Osteoblast (primary cell): ENCODE results near the gene TENT5C. TPM values are rescaled to one million over a fixed set of nuclear protein-coding genes. Genes with fewer than 3 reads are reported as not detected.

Experiments used
- DNase-seq: peaks from one replicate; pipeline ENCODE4 v3.0.0; 2011; ENCODE audit warnings: low spot score, mixed read lengths; ENCODE audit not compliant: insufficient read length; ENCODE audit errors: missing footprints
- H2AFZ ChIP-seq: 2 replicates; pipeline ENCODE4 v1.6.0; 2011; ENCODE audit warnings: mild to moderate bottlenecking, low read length
- H3K27ac ChIP-seq: 2 replicates; pipeline ENCODE4 v1.5.1; 2011; ENCODE audit warnings: mild to moderate bottlenecking, low read depth, low read length, moderate library complexity
- H3K27me3 ChIP-seq: 2 replicates; pipeline ENCODE4 v1.6.0; 2012; ENCODE audit warnings: mild to moderate bottlenecking, control low read depth, inconsistent platforms, low read length, moderate library complexity; ENCODE audit not compliant: insufficient read depth
- H3K36me3 ChIP-seq: 2 replicates; pipeline ENCODE4 v1.5.1; 2011; ENCODE audit warnings: mild to moderate bottlenecking, low read length, control low read depth, moderate library complexity; ENCODE audit not compliant: insufficient read depth
- H3K4me1 ChIP-seq: 2 replicates; pipeline ENCODE4 v1.5.1; 2011; ENCODE audit warnings: mild to moderate bottlenecking, low read length, control low read depth, moderate library complexity; ENCODE audit not compliant: insufficient read depth
- H3K4me2 ChIP-seq: 2 replicates; pipeline ENCODE4 v1.6.0; 2011; ENCODE audit warnings: mild to moderate bottlenecking, low read length; ENCODE audit not compliant: insufficient read depth
- H3K4me3 ChIP-seq: fragments of 200-600 bp; sonication (generic); 3 replicates; pipeline ENCODE4 v1.5.1; 2012; ENCODE audit warnings: mild to moderate bottlenecking, low read length, inconsistent platforms; ENCODE audit not compliant: insufficient read depth
- H3K79me2 ChIP-seq: 2 replicates; pipeline ENCODE4 v1.6.0; 2012; ENCODE audit warnings: mild to moderate bottlenecking, low read length, control low read depth, inconsistent platforms; ENCODE audit not compliant: insufficient read depth
- H3K9me3 ChIP-seq: 2 replicates; pipeline ENCODE4 v1.5.1; 2011; ENCODE audit warnings: low read depth, low read length, control low read depth
- H4K20me1 ChIP-seq: 2 replicates; pipeline ENCODE4 v1.6.0; 2012; ENCODE audit warnings: mild to moderate bottlenecking, low read length, control low read depth; ENCODE audit not compliant: insufficient read depth
- CTCF ChIP-seq: IDR thresholded peaks from 2 replicates; pipeline ENCODE4 v1.5.1; 2011; ENCODE audit warnings: mild to moderate bottlenecking, low read depth, low read length, moderate library complexity; ENCODE audit errors: extremely low read depth
- total RNA-seq: library from RNA; depleted of rRNA; stranded (reverse); fragments of >200 nt; gene quantifications from 2 replicates; pipeline ENCODE4 v1.2.3, GENCODE V29; 2012

TENT5C gene
- total RNA-seq, 1 donor = 0.36 TPM

DNA sequence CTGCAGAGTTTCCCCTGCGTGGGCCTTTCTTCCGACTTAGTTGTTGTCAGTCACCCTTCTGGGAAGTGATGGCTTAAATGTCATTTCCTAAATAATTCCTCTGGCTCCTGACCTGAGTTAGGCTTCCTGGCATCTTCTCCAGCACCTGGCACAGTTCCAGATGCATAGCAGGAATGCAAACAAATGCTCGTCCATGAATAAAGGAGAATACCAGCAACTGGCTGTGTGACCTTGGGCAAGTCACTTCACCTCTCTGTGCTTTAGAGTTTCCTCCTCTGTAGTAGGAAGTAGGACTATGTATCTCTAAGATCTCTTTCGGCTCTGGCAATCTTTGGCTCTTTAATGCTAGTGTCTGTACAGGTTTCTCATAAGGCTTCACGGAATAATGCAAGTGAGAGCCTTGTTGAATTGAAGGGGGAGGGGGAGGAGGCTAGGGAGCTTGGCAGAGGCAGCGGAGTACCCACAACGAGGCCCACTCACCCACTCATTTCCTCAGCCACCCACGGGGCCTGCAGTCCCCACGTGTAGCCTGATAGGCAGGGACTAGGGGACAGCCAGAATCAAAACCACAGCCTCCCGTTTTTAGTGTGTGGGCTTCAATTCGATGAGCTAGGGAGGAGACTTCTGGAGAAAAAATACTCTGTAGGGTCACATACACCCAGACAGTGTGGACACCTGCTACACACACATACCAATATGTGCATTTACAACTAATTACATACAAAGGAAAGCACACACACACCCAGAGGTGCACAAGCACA lies 48.1 kb downstream of the TENT5C start:
- Histone ChIP-seq H3K36me3 (no peaks in the 10 kb centered on the region), H4K20me1 (no peaks in the 10 kb centered on the region), H2AFZ (no peak overlapping the region), H3K4me1 (peaks cover 9% of the 10 kb centered on the region), H3K27me3 (peaks cover 16% of the 10 kb centered on the region), H3K4me2 (no peak overlapping the region), H3K79me2 (no peaks in the 10 kb centered on the region), H3K27ac (no peak overlapping the region), H3K9me3 (no peaks in the 10 kb centered on the region), H3K4me3 (no peak overlapping the region)
- no peak for DNase-seq
- TF ChIP-seq CTCF = no peak

GRCh38 chr1:117654493-117655219 lies 48.8 kb downstream of the TENT5C start:
- Histone ChIP-seq H3K27ac (no peak overlapping the region), H3K4me1 (peaks cover 9% of the 10 kb centered on the region), H2AFZ (no peak overlapping the region), H3K4me3 (no peak overlapping the region), H3K79me2 (no peaks in the 10 kb centered on the region), H3K4me2 (no peak overlapping the region), H3K9me3 (no peaks in the 10 kb centered on the region), H3K27me3 (peaks cover 21% of the 10 kb centered on the region), H4K20me1 (no peaks in the 10 kb centered on the region), H3K36me3 (no peaks in the 10 kb centered on the region)
- DNase-seq = no peak
- TF ChIP-seq CTCF = no peak

DNA sequence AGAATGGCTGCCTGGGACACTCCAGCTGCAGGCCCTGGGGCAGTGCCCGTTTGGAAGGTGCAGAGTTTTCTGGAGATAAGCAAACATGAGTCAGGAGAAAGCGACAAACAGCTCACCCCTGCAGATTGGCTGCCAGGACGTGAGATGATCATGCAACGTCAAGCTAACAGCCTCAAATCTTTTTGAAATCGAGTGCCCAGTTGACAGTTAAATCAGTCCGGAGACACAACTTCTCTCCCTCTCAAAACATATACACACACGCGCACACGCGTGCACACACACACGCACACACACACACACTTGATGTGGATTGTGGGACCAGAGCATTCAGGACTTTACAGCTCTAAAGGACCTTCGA lies 49.4 kb downstream of the TENT5C start:
- no peak overlapping the region for H3K4me3 ChIP-seq
- TF ChIP-seq CTCF = no peak
- DNase-seq = no peak
- peaks cover 9% of the 10 kb centered on the region for H3K4me1 ChIP-seq
- no peaks in the 10 kb centered on the region for H3K79me2 ChIP-seq
- H2AFZ ChIP-seq = no peak overlapping the region
- no peak overlapping the region for H3K27ac ChIP-seq
- no peak overlapping the region for H3K4me2 ChIP-seq
- no peaks in the 10 kb centered on the region for H3K36me3 ChIP-seq
- H3K27me3 ChIP-seq = peaks cover 25% of the 10 kb centered on the region
- no peaks in the 10 kb centered on the region for H4K20me1 ChIP-seq
- H3K9me3 ChIP-seq = no peaks in the 10 kb centered on the region

- H3K27ac ChIP-seq = no peak overlapping the region
- peaks cover 29% of the 10 kb centered on the region for H3K27me3 ChIP-seq
- no peak for DNase-seq
- H3K9me3 ChIP-seq = no peaks in the 10 kb centered on the region
- no peak overlapping the region for H3K4me2 ChIP-seq
- no peak for TF ChIP-seq CTCF
- H3K36me3 ChIP-seq = no peaks in the 10 kb centered on the region
- H3K4me3 ChIP-seq = no peak overlapping the region
- H3K79me2 ChIP-seq = no peaks in the 10 kb centered on the region
- peaks cover 9% of the 10 kb centered on the region for H3K4me1 ChIP-seq
- no peak overlapping the region for H2AFZ ChIP-seq
- H4K20me1 ChIP-seq = no peaks in the 10 kb centered on the region
Observed at GRCh38 chr1:117656202-117656641, 50.4 kb downstream of the TENT5C start.
